Esophagus squamous epithelium (tissue), 5 donors: ENCODE results near the gene SLAIN2. TPM values are rescaled to one million over a fixed set of nuclear protein-coding genes. Genes with fewer than 3 reads are reported as not detected.

Source experiments
- DNase-seq: peaks from one replicate; lab custom pipeline; 2025; lab: John Stamatoyannopoulos, UW
- H3K27ac ChIP-seq, 4 donors: fragments of 200-600 bp; sonication (generic); one replicate each; pipeline ENCODE4 v1.5.1; 2016 to 2019; ENCODE audit warnings: mild to moderate bottlenecking in 1 of 4
- H3K27me3 ChIP-seq, 4 donors: fragments of 200-600 bp; sonication (generic); 1 replicate in 3 of 4; 2 replicates in 1 of 4; pipeline versions ENCODE4 v1.5.1 to v1.6.0; 2017 to 2021; ENCODE audit warnings: antibody characterized with exemption in 1 of 4
- H3K36me3 ChIP-seq, 3 donors: fragments of 200-600 bp; sonication (generic); one replicate each; pipeline ENCODE4 v1.5.1; 2016 to 2019
- H3K4me1 ChIP-seq, 3 donors: fragments of 200-600 bp; sonication (generic); one replicate each; pipeline ENCODE4 v1.5.1; 2017 to 2019
- H3K4me3 ChIP-seq, 4 donors: fragments of 200-600 bp; sonication (generic); 1 replicate in 3 of 4; 2 replicates in 1 of 4; pipeline ENCODE4 v1.5.1; 2016 to 2019; ENCODE audit warnings: mild to moderate bottlenecking in 2 of 4, moderate library complexity in 1 of 4
- H3K9me3 ChIP-seq, 3 donors: fragments of 200-600 bp; sonication (generic); one replicate each; pipeline ENCODE4 v1.5.1; 2016 to 2019
- POLR2A ChIP-seq, 4 donors: fragments of 450-650 bp; IDR thresholded peaks; one replicate each; pipeline ENCODE4 v1.6.1; 2017; ENCODE audit warnings: antibody characterized with exemption in 4 of 4, mild to moderate bottlenecking in 4 of 4, moderate library complexity in 3 of 4
- WGBS, 2 donors: methylation state at CpG; one replicate each; pipeline ENCODE4 v1.1.5; 2018; 5-methylcytosine and 5-hydroxymethylcytosine counted together
- intact Hi-C: fragments of 100-400 bp; cut with DNase I; formaldehyde crosslinking; loops from one replicate; pipeline ENCODE4 v1.15.0; 2022
- total RNA-seq, 4 donors: library from RNA; depleted of rRNA; stranded (reverse); fragments of >200 nt; gene quantifications; one replicate each; pipeline ENCODE4 v1.1.0, GENCODE V29; 2016
- TF ChIP-seq, protein P1 (sequence below), 6 experiments: fragments of 450-650 bp in 4 of 6; fragments of 200-600 bp in 2 of 6; sonication (generic) in 2 of 6; IDR thresholded peaks; one replicate each; pipeline ENCODE4 v1.5.1; 2016 to 2019; ENCODE audit warnings: antibody characterized with exemption in 6 of 6, mild to moderate bottlenecking in 4 of 6, moderate library complexity in 4 of 6
- donor health status: DM: yes; HTN: yes; CAD: no.

SLAIN2 gene
- total RNA-seq, 4 donors from 2014 or later = 30.1 to 88.9 (median 75.4) TPM

DNA sequence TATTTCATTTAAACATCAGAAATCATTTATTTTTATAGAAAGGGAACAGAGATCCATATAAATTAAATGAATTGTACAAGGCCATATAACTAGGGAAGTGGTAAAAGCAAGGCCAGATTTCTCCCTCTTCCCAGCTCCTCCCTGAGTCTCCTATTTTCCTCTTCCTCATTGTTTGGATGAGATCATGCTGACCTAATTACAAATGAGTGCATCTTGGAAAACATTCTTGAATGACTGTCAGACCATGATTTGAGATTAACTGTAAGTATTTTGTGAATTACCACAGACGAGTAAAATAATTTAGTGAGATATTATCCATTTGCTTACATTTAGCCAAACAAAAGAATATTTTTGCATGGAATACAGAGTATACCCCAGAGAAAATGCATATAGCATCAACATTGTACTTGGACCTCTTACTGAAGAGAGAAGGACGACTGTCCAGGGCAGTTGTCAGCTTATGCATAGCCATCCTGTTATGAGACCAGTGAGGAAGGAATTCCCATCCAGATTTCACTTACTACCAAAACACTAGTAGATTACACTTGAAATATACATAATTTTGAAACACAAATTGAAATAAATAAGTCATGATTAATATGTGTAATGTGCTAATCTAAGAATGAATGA, 47.3 kb downstream of the SLAIN2 start:
- DNase-seq = no peak
- TF ChIP-seq, protein P1, sequence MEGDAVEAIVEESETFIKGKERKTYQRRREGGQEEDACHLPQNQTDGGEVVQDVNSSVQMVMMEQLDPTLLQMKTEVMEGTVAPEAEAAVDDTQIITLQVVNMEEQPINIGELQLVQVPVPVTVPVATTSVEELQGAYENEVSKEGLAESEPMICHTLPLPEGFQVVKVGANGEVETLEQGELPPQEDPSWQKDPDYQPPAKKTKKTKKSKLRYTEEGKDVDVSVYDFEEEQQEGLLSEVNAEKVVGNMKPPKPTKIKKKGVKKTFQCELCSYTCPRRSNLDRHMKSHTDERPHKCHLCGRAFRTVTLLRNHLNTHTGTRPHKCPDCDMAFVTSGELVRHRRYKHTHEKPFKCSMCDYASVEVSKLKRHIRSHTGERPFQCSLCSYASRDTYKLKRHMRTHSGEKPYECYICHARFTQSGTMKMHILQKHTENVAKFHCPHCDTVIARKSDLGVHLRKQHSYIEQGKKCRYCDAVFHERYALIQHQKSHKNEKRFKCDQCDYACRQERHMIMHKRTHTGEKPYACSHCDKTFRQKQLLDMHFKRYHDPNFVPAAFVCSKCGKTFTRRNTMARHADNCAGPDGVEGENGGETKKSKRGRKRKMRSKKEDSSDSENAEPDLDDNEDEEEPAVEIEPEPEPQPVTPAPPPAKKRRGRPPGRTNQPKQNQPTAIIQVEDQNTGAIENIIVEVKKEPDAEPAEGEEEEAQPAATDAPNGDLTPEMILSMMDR (IDR thresholded peaks at IDR 0.05) = no peak
- no peak for TF ChIP-seq POLR2A (IDR thresholded peaks at IDR 0.05)
- intact Hi-C loops = no loop called here

DNA sequence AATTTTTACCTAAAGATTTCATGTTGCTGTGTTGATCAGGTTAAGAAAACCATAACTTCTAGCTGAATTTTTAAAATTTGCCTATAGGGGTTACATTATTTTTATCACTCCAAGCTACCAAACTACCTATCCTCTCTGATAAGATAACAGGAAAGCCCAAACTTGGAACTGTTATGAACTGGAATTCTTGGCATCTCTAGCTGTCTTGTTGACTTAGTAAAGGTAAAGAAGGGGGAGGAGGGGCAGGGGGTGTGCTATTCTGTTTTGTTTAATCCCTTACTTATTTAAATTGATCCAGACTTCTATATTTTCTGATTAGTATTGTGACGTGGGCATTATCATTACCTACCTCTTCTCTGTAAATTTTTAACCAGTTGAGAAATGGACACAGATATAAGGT, 54.7 kb downstream of the SLAIN2 start:
- intact Hi-C loops = no loop called here

More for the DNA sequence above, 47.3 kb downstream of the SLAIN2 start:
- H3K9me3 ChIP-seq = no peaks in the 10 kb centered on the region
- peaks cover 0 to 3% (median 0%) of the 10 kb centered on the region in 3 donors for H3K4me1 ChIP-seq
- H3K36me3 ChIP-seq = peaks cover 0 to 85% (median 3%) of the 10 kb centered on the region in 3 donors
- H3K4me3 ChIP-seq = no peak overlapping the region
- H3K27ac ChIP-seq = no peak overlapping the region
- H3K27me3 ChIP-seq = no peaks in the 10 kb centered on the region
- WGBS, 2 donors = 72 to 79% methylated on average over 2 of the region's 2 CpGs

DNA sequence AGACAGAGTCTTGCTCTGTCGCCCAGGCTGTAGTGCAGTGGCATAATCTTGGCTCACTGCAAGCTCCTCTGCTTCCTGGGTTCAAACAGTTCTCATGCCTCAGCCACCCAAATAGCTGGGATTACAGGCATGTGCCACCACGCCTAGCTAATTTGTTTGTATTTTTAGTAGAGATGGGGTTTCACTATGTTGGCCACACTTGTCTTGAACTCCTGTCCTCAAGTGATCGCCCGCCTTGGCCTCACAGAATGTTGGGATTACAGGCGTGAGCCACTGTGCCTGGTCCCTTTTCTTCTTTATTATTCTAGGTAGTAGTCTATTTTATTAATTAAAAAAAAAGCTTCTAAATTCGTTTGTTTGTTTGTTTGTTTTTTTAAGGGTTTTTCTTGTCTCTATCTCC, 59.1 kb downstream of the SLAIN2 start:
- Histone ChIP-seq H3K4me1 (peaks cover 0 to under 1% (median 0%) of the 10 kb centered on the region in 3 donors), H3K4me3 (no peak overlapping the region), H3K27ac (no peak overlapping the region), H3K36me3 (peaks cover 0 to 44% (median 0%) of the 10 kb centered on the region in 3 donors), H3K27me3 (no peaks in the 10 kb centered on the region), H3K9me3 (no peaks in the 10 kb centered on the region)
- no peak for DNase-seq
- whole genome bisulfite sequencing, 2 donors = 91 to 96% methylated on average over 6 of the region's 6 CpGs
- no peak for TF ChIP-seq POLR2A (IDR thresholded peaks at IDR 0.05)
- intact Hi-C loops = no loop called here

More for the DNA sequence above, 54.7 kb downstream of the SLAIN2 start:
- no peak overlapping the region for H3K27ac ChIP-seq
- 92 to 95% methylated on average over 1 of the region's 1 CpG for whole genome bisulfite sequencing, 2 donors
- no peak for DNase-seq
- TF ChIP-seq POLR2A (IDR thresholded peaks at IDR 0.05) = no peak
- TF ChIP-seq, protein P1 (IDR thresholded peaks at IDR 0.05) = no peak
- no peaks in the 10 kb centered on the region for H3K4me1 ChIP-seq
- H3K4me3 ChIP-seq = no peak overlapping the region
- H3K36me3 ChIP-seq = peaks cover 0 to 57% (median 0%) of the 10 kb centered on the region in 3 donors
- no peaks in the 10 kb centered on the region for H3K9me3 ChIP-seq
- H3K27me3 ChIP-seq = no peaks in the 10 kb centered on the region

DNA sequence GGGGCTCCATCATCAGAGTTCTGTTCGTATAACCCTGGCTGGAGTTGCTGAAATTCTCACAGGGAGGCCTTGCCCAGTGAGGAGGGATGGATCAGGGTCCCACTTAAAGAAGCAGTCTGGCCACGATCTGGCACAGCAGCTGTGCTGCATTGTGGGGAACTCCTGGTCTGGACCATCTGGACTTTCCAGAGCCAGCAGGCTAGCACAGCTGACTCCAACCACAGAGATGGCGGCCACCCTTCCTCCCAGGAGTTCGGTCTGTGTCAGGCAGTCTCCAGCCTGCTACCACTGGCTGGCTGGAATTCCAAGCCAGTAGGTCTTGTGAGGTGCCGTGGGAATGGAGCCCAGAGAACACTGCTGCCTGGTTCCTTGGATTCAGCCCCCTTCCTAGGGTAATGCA, 62.0 kb downstream of the SLAIN2 start:
- Histone ChIP-seq H3K27ac (no peak overlapping the region), H3K27me3 (no peaks in the 10 kb centered on the region), H3K9me3 (no peaks in the 10 kb centered on the region), H3K4me1 (peaks cover 0 to 11% (median 0%) of the 10 kb centered on the region in 3 donors), H3K36me3 (peaks cover 0 to 25% (median 0%) of the 10 kb centered on the region in 3 donors), H3K4me3 (no peak overlapping the region)
- 97 to 100% methylated on average over 1 to 4 of the region's 5 CpGs for WGBS, 2 donors
- intact Hi-C loops = no loop called here
- TF ChIP-seq, protein P1 (IDR thresholded peaks at IDR 0.05) = no peak
- no peak for TF ChIP-seq POLR2A (IDR thresholded peaks at IDR 0.05)
- no peak for DNase-seq

DNA sequence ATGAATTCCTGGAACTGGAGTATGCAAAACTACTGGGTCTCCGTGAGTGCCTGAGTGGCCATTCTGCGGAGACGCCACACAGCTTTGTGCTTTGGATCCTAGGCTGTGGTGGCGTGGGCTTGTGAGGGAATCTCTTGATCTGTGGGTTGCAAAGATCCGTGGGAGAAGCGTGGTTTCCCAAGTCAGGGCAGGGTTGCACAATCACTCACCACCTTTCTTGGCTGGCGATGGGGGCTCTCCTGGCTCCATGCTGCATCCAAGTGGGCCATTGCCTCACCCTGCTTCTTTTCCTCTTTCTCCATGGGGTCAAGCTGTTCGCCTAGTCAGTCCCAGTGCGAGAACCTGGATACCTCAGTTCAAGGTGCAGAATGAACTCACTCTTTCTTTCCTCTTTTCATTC, 62.5 kb downstream of the SLAIN2 start:
- Histone ChIP-seq H3K27ac (no peak overlapping the region), H3K4me3 (no peak overlapping the region), H3K9me3 (no peaks in the 10 kb centered on the region), H3K4me1 (peaks cover 0 to 11% (median 0%) of the 10 kb centered on the region in 3 donors), H3K36me3 (peaks cover 0 to 27% (median 0%) of the 10 kb centered on the region in 3 donors), H3K27me3 (no peaks in the 10 kb centered on the region)
- WGBS, 2 donors = 84 to 87% methylated on average over 3 to 7 of the region's 9 CpGs
- intact Hi-C loops = no loop called here
- no peak for DNase-seq
- TF ChIP-seq, protein P1 (IDR thresholded peaks at IDR 0.05) = no peak
